Trophoblast cell (in vitro differentiated cells and primary cell): Measurements from ENCODE around the gene C9orf152.

ENCODE experiments used
- DNase-seq, 2 donors: peaks; one replicate each; pipeline ENCODE4 v3.0.0-alpha.2; 2016
- H2AFZ ChIP-seq: 2 replicates; pipeline ENCODE4 v1.6.1; 2013; ENCODE audit warnings: low read length, moderate library complexity, mild to moderate bottlenecking; ENCODE audit not compliant: insufficient read depth, poor library complexity
- H2AK5ac ChIP-seq: 2 replicates; pipeline ENCODE4 v1.6.1; 2013; ENCODE audit warnings: mild to moderate bottlenecking, low read length
- H2BK120ac ChIP-seq: 2 replicates; pipeline ENCODE4 v1.6.1; 2013; ENCODE audit warnings: low read length, mild to moderate bottlenecking, moderate library complexity; ENCODE audit not compliant: insufficient read depth, poor library complexity
- H2BK12ac ChIP-seq: 2 replicates; pipeline ENCODE4 v1.6.1; 2013; ENCODE audit warnings: mild to moderate bottlenecking, low read length, moderate library complexity
- H2BK5ac ChIP-seq: 2 replicates; pipeline ENCODE4 v1.6.1; 2013; ENCODE audit warnings: low read length, low read depth, moderate library complexity, mild to moderate bottlenecking; ENCODE audit not compliant: poor library complexity
- H3K14ac ChIP-seq: 2 replicates; pipeline ENCODE4 v1.6.1; 2013; ENCODE audit warnings: mild to moderate bottlenecking, low read length
- H3K18ac ChIP-seq: 2 replicates; pipeline ENCODE4 v1.6.1; 2013; ENCODE audit warnings: mild to moderate bottlenecking, low read length
- H3K23ac ChIP-seq: 2 replicates; pipeline ENCODE4 v1.6.1; 2013; ENCODE audit warnings: low read length
- H3K27ac ChIP-seq: 2 replicates; pipeline ENCODE4 v1.5.1; 2013; ENCODE audit warnings: low read depth, mild to moderate bottlenecking, inconsistent platforms, low read length, moderate library complexity
- H3K27me3 ChIP-seq: 2 replicates; pipeline ENCODE4 v1.6.1; 2013; ENCODE audit warnings: inconsistent platforms, mild to moderate bottlenecking, low read length, moderate library complexity; ENCODE audit not compliant: insufficient read depth
- H3K36me3 ChIP-seq, 2 experiments: 1 replicate in 1 of 2; 2 replicates in 1 of 2; pipeline ENCODE4 v1.6.1; 2013; ENCODE audit warnings: low read length in 2 of 2, mild to moderate bottlenecking in 2 of 2, moderate library complexity in 1 of 2; ENCODE audit not compliant: insufficient read depth in 2 of 2, control insufficient read depth in 1 of 2
- H3K4ac ChIP-seq: 2 replicates; pipeline ENCODE4 v1.6.1; 2013; ENCODE audit warnings: low read depth, mild to moderate bottlenecking, low read length, moderate library complexity
- H3K4me1 ChIP-seq, 2 experiments: 1 replicate in 1 of 2; 2 replicates in 1 of 2; pipeline ENCODE4 v1.6.1; 2013; ENCODE audit warnings: low read length in 2 of 2, mild to moderate bottlenecking in 2 of 2, moderate library complexity in 1 of 2; ENCODE audit not compliant: insufficient read depth in 2 of 2, control insufficient read depth in 1 of 2
- H3K4me2 ChIP-seq: 2 replicates; pipeline ENCODE4 v1.6.1; 2013; ENCODE audit warnings: inconsistent platforms, mild to moderate bottlenecking, low read length, moderate library complexity
- H3K4me3 ChIP-seq: 2 replicates; pipeline ENCODE4 v1.5.1; 2013; ENCODE audit warnings: mild to moderate bottlenecking, low read depth, low read length, inconsistent platforms
- H3K79me1 ChIP-seq: one replicate; pipeline ENCODE4 v1.6.1; 2013; ENCODE audit warnings: low read length
- H3K79me2 ChIP-seq: 2 replicates; pipeline ENCODE4 v1.6.1; 2013; ENCODE audit warnings: low read length, mild to moderate bottlenecking; ENCODE audit not compliant: control insufficient read depth, insufficient read depth, poor library complexity
- H3K9ac ChIP-seq: 2 replicates; pipeline ENCODE4 v1.6.1; 2013; ENCODE audit warnings: mild to moderate bottlenecking, low read length
- H3K9me3 ChIP-seq: 2 replicates; pipeline ENCODE4 v1.6.1; 2013; ENCODE audit warnings: low read depth, mild to moderate bottlenecking, control low read depth, inconsistent platforms, low read length; ENCODE audit not compliant: insufficient read depth
- H4K12ac ChIP-seq: 2 replicates; pipeline ENCODE4 v1.6.1; 2013; ENCODE audit warnings: low read depth, mild to moderate bottlenecking, low read length, moderate library complexity
- H4K8ac ChIP-seq: 2 replicates; pipeline ENCODE4 v1.6.1; 2013; ENCODE audit warnings: low read depth, mild to moderate bottlenecking, low read length, moderate library complexity
- H4K91ac ChIP-seq: one replicate; pipeline ENCODE4 v1.6.1; 2013; ENCODE audit warnings: low read depth, mild to moderate bottlenecking, low read length, moderate library complexity
- WGBS: extraction: QIAGEN DNeasy Blood & Tissue Kit; methylation state at CpG from one replicate; pipeline ENCODE4 v1.1.7; 2013; ENCODE audit warnings: missing lambda C conversion rate; ENCODE audit not compliant: insufficient read length, insufficient coverage; ENCODE audit errors: extremely low coverage; 5-methylcytosine and 5-hydroxymethylcytosine counted together

Gene C9orf152

DNA sequence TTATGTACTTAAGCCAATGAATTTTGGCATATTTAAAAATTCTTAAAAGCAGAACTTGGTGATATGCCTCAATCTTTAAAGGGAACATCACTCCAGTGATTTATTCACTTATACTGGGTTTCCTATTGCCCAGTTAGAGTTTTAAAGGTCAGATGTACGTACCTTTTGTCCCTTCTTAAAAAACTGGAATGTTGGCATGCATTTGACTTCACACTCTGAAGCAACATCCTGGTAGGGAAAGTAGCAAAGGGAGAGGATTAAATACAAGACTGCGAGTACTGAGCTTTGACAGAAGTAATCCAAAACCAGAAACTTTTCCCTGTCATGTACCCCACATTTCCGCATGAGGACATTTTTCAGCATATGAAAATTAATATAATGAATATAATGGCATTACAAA, 36.7 kb upstream of the C9orf152 start:
- Histone ChIP-seq H2BK5ac (no peak overlapping the region), H3K79me1 (no peaks in the 10 kb centered on the region), H3K4me1 (no peaks in the 10 kb centered on the region), H3K4me2 (no peak overlapping the region), H3K14ac (no peak overlapping the region), H3K18ac (no peak overlapping the region), H3K27me3 (no peaks in the 10 kb centered on the region), H3K4ac (no peak overlapping the region), H4K8ac (no peak overlapping the region), H4K91ac (no peak overlapping the region), H2BK120ac (no peak overlapping the region), H3K79me2 (no peaks in the 10 kb centered on the region), H2BK12ac (no peak overlapping the region), H2AK5ac (no peak overlapping the region), H3K36me3 (peaks cover 6 to 12% of the 10 kb centered on the region in 2 experiments), H3K23ac (no peak overlapping the region), H3K9ac (no peak overlapping the region), H3K9me3 (no peaks in the 10 kb centered on the region), H3K27ac (no peak overlapping the region), H2AFZ (no peak overlapping the region), H4K12ac (no peak overlapping the region), H3K4me3 (no peak overlapping the region)
- no peak for DNase-seq
- no CpG with 5 or more reads among the region's 3 CpGs for WGBS

DNA sequence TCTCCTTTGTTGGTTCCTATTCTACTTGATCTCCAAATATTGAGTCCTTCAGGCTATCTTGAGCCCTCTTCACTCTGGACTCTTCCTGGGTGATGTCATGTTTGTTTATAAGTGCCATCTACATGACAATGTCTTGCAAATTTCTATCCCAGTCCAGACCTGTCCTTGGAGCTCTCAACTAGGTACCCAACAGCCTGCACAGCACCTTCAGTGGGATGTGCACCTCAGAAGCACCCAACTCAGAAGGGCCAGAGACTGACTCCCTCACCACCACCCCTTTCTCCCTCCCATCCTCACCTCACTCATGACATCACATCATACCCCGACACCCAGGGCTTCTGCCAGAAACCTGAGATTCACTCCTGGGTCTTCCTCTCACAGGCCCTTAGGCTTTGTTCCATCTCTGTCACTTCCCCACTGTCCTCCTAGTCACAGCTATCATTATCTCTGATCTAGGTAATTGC, 33.9 kb upstream of the C9orf152 start:
- Histone ChIP-seq H3K79me2 (no peaks in the 10 kb centered on the region), H3K4ac (no peak overlapping the region), H3K23ac (no peak overlapping the region), H2AFZ (no peak overlapping the region), H3K27me3 (no peaks in the 10 kb centered on the region), H3K4me3 (no peak overlapping the region), H2BK12ac (no peak overlapping the region), H3K9me3 (no peaks in the 10 kb centered on the region), H2BK120ac (no peak overlapping the region), H4K8ac (no peak overlapping the region), H3K4me2 (no peak overlapping the region), H3K9ac (no peak overlapping the region), H4K91ac (no peak overlapping the region), H3K4me1 (no peaks in the 10 kb centered on the region), H3K18ac (no peak overlapping the region), H3K36me3 (peaks cover 4 to 8% of the 10 kb centered on the region in 2 experiments), H3K79me1 (no peaks in the 10 kb centered on the region), H2BK5ac (no peak overlapping the region), H4K12ac (no peak overlapping the region), H3K27ac (no peak overlapping the region), H3K14ac (no peak overlapping the region), H2AK5ac (no peak overlapping the region)
- peak; percentile 57 to 74 for DNase-seq
- WGBS = no CpG with 5 or more reads among the region's 1 CpG

DNA sequence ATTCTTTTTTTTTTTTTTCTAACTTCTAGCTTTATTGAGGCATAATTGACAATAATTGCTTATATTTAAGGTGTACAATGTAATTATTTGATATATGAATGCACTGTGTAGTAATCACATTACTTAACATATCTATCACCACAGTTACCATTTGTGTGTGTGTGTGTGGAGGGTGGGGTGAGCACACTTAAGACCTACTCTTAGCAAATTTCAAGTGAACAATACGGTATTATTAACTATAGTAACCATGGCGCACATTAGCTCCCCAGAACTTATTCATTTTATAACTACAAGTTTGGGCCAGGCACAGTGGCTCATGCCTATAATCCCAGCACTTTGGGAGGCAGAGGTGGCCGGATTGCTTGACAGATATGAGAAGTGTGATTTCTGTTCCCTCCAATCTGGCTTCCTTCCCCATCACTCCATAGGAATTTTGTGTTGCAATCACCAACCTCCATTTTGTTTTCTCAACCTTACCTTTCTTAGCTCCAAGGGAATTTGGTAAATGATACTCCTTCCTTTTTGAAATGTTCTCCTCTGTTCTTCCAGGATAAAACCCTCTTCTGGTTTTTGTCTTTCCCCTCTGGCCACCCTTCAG, 33.4 kb upstream of the C9orf152 start:
- no peak overlapping the region for H3K14ac ChIP-seq
- H2AK5ac ChIP-seq = no peak overlapping the region
- H4K91ac ChIP-seq = no peak overlapping the region
- no peak overlapping the region for H3K4ac ChIP-seq
- H4K12ac ChIP-seq = no peak overlapping the region
- H3K23ac ChIP-seq = no peak overlapping the region
- H3K9ac ChIP-seq = no peak overlapping the region
- peak; percentile 33 to 86 for DNase-seq
- no peak overlapping the region for H4K8ac ChIP-seq
- H3K79me1 ChIP-seq = no peaks in the 10 kb centered on the region
- peaks cover 4 to 7% of the 10 kb centered on the region in 2 experiments for H3K36me3 ChIP-seq
- no CpG with 5 or more reads among the region's 3 CpGs for WGBS
- H2BK5ac ChIP-seq = no peak overlapping the region
- H2AFZ ChIP-seq = no peak overlapping the region
- H3K4me2 ChIP-seq = no peak overlapping the region
- no peak overlapping the region for H2BK12ac ChIP-seq
- no peak overlapping the region for H3K4me3 ChIP-seq
- H2BK120ac ChIP-seq = no peak overlapping the region
- H3K9me3 ChIP-seq = no peaks in the 10 kb centered on the region
- no peak overlapping the region for H3K27ac ChIP-seq
- no peak overlapping the region for H3K18ac ChIP-seq
- H3K27me3 ChIP-seq = no peaks in the 10 kb centered on the region
- no peaks in the 10 kb centered on the region for H3K4me1 ChIP-seq
- H3K79me2 ChIP-seq = no peaks in the 10 kb centered on the region

DNA sequence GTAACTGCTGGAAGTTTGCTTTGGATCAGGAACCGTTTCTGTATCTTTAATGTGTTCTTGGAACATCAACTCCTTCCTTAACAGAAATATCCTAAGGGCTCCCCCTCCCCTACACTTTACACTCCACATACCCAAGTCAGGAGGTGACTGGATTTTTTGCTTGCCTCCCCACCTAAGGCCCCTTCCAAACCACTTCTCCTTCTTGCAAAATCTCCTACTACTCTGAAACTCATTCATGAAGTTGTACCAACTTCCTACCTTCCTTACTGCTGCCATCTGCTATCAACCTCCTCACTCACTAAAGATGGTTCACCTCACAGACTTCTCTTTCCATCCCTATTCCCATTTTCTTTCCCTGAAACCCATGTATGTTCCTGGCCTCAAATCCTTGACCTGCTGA, 32.2 kb upstream of the C9orf152 start:
- Histone ChIP-seq H4K8ac (no peak overlapping the region), H2AK5ac (no peak overlapping the region), H3K27ac (no peak overlapping the region), H3K36me3 (peaks cover 0 to 3% of the 10 kb centered on the region in 2 experiments), H2BK120ac (no peak overlapping the region), H3K9ac (no peak overlapping the region), H3K79me2 (no peaks in the 10 kb centered on the region), H3K27me3 (no peaks in the 10 kb centered on the region), H3K79me1 (no peaks in the 10 kb centered on the region), H3K23ac (no peak overlapping the region), H2BK12ac (no peak overlapping the region), H4K12ac (no peak overlapping the region), H3K4ac (no peak overlapping the region), H3K9me3 (peaks cover 4% of the 10 kb centered on the region), H3K4me2 (no peak overlapping the region), H3K4me3 (no peak overlapping the region), H2BK5ac (no peak overlapping the region), H3K14ac (no peak overlapping the region), H4K91ac (no peak overlapping the region), H3K4me1 (no peaks in the 10 kb centered on the region), H3K18ac (no peak overlapping the region), H2AFZ (no peak overlapping the region)
- DNase-seq = no peak
- WGBS = no CpG with 5 or more reads among the region's 1 CpG
